ENCODE measurements around the gene HTR4.

GRCh38 chr5:148636353-148636752, 18.0 kb downstream of the HTR4 start:
- TF ChIP-seq CTCF (IDR thresholded peaks at IDR 0.05) (no peak), EP300 (IDR thresholded peaks at IDR 0.05; ENCODE audit: borderline replicate concordance in 1 of 2, low read depth in 1 of 2, low read length in 1 of 2) (no peak), EZH2phosphoT487 (IDR thresholded peaks at IDR 0.05; ENCODE audit: borderline replicate concordance, low read depth) (no peak), REST (IDR thresholded peaks at IDR 0.05; ENCODE audit: low read depth, low read length) (no peak), MXI1 (IDR thresholded peaks at IDR 0.05; ENCODE audit: low read depth, low read length) (no peak)

Data from SK-N-SH (cell line).